GM18508 (cell line): ENCODE measurements around the gene AMZ2.
"Not testable (repeated sequence)": the region's sequence is repeated elsewhere in the genome, so short reads cannot be mapped to it uniquely, and the experiment has no call there.

Source experiments
- ATAC-seq: cut with Tn5 transposase; IDR thresholded peaks from one replicate; pipeline ENCODE4 v1.9.1; 2021; ENCODE audit warnings: moderate number of reproducible peaks; ENCODE audit not compliant: insufficient read depth, unreplicated experiment

The AMZ2 gene

GRCh38 chr17:68219429-68219828 lies 28.4 kb upstream of the AMZ2 start:
- not testable (repeated sequence) for ATAC-seq

- not testable (repeated sequence) for ATAC-seq
These were observed 27.7 kb upstream of the AMZ2 start for GRCh38 chr17:68220186-68220585.

GRCh38 chr17:68220786-68221185 lies 27.1 kb upstream of the AMZ2 start:
- ATAC-seq, result not testable (repeated sequence)

GRCh38 chr17:68221786-68222185 lies 26.1 kb upstream of the AMZ2 start:
- no peak for ATAC-seq

GRCh38 chr17:68222606-68223005 lies 25.2 kb upstream of the AMZ2 start:
- no peak for ATAC-seq

DNA sequence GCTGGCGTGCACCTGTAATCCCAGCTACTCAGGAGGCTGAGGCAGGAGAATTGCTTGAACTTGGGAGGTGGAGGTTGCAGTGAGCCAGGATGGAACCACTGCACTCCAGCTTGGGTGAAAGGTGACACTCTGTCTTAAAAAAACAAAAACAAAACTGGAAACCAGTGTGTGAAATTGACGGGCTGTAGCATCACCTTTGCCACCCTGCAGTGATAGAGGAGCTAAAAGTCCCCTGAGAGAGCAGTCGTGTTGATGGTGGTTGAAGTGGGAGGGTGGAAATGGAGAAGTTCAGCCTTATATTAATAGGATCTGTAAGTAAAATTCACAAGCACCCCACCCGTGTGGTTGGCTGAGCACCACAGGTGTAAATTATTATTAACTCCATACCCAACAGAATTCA lies 22.8 kb upstream of the AMZ2 start:
- not testable (repeated sequence) for ATAC-seq

DNA sequence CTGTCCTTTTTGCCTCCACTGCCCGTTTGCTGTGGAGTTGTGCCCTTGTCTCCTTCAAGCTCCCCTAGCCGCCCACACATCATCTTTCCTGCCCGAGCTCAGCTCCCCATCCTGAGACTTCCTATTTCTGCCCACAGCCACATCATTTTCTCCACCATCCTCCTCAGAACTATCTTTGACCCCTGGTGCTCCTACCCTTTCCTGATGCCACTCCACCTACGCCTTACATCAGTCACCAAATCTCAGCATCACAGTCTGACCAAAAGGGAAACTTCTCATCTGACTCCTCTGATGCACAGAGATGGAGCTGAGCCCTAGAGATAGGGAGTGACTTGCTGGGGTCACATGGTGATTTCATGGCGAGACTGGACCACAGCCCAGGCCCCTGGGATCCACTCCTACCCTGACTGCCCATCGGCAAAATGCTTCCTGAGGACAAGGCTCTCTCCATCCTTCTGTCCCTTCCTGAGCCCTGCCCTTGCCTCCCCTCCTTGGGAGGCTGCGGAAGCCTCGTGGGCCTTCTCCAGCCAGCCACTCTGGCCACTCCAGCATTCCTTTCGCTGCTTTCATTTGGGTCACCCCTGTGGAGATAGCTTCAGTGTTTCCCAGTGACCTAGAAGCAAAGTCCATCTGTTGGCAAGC lies 19.7 kb upstream of the AMZ2 start:
- ATAC-seq, result not testable (repeated sequence)

- ATAC-seq, result no peak
These were observed 18.8 kb upstream of the AMZ2 start for GRCh38 chr17:68228817-68229570.

DNA sequence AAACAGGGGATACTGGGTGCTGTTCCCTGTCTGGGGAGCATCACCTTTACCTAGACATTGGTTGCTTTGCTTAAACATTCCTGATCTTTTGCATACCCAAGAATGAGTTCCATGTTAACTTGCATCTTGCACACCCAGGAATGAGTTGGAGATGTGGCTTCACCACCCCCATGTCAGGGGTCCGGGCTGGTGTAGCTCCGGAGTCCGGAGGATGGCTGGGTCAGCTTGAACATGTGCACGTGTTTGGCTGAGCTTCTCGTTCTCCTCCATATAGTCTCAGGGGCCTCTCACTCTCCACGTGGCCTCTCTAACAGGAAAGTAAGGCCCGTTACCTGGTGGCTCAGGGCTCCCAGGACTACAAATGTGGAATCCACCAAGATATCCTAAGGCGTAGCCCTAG lies 18.2 kb upstream of the AMZ2 start:
- no peak for ATAC-seq

DNA sequence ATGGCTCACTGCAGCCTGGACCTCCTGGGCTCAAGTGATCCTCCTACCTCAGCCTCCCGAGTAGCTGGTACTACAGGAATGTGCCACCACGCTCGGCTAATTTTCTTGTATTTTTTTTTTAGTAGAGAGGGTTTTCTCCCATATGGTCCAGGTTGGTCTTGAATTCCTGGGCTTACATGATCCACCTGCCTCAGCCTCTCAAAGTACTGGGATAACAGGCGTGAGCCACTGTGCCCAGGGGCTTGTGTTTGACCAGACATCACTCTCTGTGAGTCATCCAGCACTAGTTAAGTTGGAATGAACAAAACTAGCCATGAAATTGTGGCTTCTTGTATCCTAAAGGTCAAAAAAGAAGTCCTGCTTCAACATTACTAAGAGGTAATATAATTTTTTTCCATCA lies 16.7 kb upstream of the AMZ2 start:
- not testable (repeated sequence) for ATAC-seq

GRCh38 chr17:68231541-68231940 lies 16.3 kb upstream of the AMZ2 start:
- no peak for ATAC-seq

- not testable (repeated sequence) for ATAC-seq
These were observed 15.1 kb upstream of the AMZ2 start for GRCh38 chr17:68232741-68233140.

DNA sequence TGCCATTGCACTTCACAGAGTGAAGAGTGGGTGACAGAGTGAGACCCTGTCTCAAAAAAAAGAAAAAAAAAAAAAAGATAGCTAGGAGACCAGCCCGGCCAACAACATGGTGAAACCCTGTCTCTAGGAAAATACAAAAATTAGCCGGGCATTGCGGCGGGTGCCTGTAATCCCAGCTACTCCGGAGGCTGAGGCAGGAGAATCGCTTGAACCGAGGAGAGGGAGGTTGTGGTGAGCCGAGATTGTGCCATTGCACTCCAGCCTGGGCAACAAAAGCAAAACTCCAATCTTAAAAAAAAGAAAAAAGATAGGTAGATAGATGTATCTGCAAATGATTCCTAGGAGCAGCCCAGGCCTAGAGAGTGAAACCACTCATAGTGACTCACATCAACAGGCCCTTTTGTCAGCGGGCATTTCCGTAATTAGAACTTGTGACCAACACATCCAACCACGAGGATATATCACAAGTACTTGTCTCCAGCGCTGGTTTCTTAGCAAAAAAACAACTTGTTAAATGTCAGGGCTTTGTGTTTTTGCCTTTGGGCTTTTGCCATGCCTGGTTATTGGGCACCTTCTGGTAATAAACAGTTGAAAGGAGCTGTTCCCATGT lies 13.0 kb upstream of the AMZ2 start:
- peak; percentile 33 for ATAC-seq

GRCh38 chr17:68235336-68235791 lies 12.5 kb upstream of the AMZ2 start:
- ATAC-seq, result not testable (repeated sequence)

- ATAC-seq, result peak; percentile 61
These were observed 10.3 kb upstream of the AMZ2 start for GRCh38 chr17:68237369-68238163.

- no peak for ATAC-seq
These were observed 9.5 kb upstream of the AMZ2 start for GRCh38 chr17:68238164-68238870.

DNA sequence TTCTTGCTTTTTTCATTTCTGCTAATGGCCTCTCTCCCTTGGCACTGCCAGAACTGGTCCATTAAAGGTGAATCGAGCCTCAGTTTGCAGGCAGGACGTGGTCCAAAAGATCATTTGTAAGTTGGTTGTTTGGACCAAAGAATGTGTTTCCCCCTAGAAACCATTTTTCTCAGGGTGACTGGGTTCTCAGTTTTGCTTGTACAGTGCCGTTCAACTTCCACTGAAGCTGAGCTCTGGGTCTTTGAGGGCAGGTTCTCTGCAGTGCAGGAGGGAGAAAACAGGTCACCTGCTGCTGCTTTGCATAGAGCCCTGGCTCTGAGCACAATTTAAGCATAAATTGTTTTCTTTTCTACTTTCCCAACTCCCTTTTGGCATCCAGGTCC lies 9.0 kb upstream of the AMZ2 start:
- ATAC-seq, result no peak

GRCh38 chr17:68239632-68240366 lies 8.0 kb upstream of the AMZ2 start:
- no peak for ATAC-seq

DNA sequence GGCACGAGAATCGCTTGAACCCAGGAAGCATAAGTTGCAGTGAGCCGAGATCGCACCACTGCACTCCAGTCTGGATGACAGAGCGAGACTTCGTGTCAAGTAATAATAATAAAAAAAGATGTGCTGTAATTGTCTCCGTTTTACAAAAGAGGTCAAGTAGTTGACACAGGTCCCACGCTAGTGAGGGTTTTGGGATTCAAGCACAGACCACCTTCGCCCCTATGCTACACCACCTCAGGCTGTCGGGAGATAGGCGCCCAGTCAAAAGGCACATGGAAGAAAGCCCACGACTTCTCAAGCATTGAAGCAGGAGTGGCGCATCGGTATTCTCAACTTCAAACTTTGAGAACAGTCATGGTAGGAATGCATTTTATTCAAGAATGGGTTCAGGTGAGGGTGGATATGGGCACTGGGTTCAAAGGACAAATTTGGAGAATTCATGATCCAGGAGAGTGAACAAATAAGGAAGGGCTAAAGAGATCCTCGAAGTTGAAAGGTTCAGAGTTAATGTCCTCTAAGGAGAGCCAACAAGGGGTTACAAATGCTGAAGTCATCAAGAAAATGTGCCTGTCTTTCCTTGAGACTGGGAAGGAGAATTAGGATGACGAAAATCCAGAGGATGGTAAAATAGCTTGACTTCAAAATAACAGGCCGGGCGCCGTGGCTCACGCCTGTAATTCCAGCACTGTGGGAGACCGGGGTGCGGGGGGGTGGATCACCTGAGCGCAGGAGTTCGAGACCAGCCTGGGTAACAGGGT lies 1.4 kb upstream of the AMZ2 start:
- no peak for ATAC-seq
